ENCODE data around the gene NXNL1.
A peak's percentile ranks its signal among the peaks of the same experiment; 100 is the strongest.
"Not testable (repeated sequence)": the region's sequence is repeated elsewhere in the genome, so short reads cannot be mapped to it uniquely, and the experiment has no call there.

Gene NXNL1

GRCh38 chr19:17484520-17485185 is 23.9 kb upstream of the NXNL1 start:
- no peak for DNase-seq

- DNase-seq, result no peak
Observed at GRCh38 chr19:17483605-17484002, 22.9 kb upstream of the NXNL1 start.

DNA sequence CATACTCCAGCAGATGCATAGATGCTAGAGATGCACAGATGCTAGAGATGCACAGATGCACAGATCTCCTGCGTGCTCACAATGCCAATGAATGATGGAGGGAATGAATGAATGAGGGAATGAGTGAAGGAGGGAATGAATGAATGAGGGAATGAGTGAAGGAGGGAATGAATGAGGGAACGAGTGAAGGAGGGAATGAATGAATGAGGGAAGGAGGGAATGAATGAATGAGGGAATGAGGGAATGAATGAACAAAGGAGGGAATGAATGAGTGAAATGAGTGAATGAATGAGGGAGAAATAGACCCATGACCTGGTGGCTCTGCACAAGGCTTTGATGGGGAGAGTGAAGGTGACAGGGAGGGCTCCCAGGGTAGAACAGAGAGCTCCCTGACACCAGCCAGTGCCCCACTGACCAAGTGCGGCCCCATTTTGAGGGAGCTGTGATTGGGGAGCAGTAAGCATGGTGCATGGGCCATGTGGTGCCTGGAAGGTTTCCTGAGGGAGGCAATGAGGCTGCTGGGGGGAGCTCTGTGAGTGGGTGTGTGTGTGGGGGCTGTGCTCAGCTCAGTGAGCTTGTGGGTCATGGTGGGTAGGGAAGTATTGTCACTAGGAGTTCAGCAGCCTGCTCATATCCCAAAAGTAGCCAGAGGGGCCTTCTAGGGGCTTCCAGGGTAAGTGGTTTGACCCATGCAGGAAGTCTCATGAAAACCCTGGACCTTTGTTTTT is 22.3 kb upstream of the NXNL1 start:
- DNase-seq, result no peak

DNA sequence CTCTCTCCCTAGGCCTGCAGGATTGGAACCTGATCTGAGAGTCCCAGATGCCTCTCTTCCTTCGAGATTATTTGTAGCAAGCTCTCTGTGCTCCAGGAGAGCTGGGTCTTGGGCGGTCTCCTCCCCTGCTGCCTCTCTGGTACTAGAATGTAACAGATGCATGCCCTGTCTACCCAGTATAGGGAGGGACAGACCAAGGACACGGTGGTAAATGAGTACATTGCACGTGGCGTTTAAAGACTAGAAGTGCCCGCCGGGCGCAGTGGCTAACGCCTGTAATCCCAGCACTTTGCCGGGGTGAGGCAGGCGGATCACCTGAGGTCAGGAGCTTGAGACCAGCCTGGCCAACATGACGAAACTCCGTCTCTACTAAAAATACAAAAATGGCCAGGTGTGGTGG is 21.3 kb upstream of the NXNL1 start:
- no peak for DNase-seq

- no peak for DNase-seq
Observed at GRCh38 chr19:17479325-17479791, 18.6 kb upstream of the NXNL1 start.

DNA sequence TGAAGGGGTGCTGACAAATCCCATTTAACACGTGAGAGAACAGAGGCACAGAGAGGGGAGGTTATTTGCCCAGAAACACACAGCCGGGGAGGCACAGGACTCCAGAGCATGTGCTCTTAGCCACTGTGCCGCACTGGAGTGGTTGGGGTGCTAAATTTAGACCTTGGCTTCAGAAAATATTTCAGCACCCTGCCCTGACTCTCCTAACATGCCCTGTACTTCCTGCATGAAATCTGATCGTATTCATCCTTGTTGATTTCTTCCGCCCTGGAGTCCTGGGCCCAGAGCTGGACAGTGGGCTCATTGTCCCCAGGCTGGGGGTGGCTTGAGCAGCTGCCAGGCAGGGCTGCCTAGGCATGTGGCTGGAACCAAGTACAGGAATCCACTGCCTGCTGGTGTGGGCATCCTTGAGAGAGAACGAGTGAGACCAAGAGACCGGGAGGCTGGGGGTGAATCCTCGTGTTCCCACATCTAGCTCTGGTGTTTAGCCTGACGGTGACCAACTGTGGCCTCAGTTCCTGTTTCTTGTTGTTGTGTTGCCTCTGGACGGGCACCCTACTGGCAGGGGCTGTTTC is 14.9 kb upstream of the NXNL1 start:
- no peak for DNase-seq

- not testable (repeated sequence) for DNase-seq
Observed at GRCh38 chr19:17475011-17475540, 14.3 kb upstream of the NXNL1 start.

DNA sequence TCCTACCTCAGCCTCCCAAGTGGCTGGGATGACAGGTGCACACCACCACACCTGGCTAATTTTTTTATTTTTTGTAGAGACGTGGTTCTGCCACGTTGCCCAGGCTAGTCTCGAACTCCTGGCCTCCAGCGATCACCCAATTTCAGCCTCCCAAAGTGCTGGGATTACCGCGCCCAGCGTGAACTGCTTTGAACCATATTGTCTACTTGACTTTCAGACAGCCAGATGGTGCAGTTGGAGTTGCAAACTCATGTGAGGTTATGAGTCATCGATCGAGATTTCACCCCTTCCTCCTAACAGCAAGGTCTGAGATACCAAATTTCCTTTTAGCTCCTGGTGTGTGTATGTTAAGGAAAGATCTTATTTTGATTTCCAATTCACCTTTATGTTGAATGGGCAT is 12.3 kb upstream of the NXNL1 start:
- no peak for DNase-seq

GRCh38 chr19:17471410-17472125 is 10.8 kb upstream of the NXNL1 start:
- no peak for DNase-seq

- DNase-seq, result peak; percentile 94
Observed at GRCh38 chr19:17470068-17470841, 9.5 kb upstream of the NXNL1 start, which contains the start of gene SLC27A1. TSS of gene SLC27A1 (plus strand) at chr19:17470524. CDS start at chr19:17470541, 17 bp downstream.

- peak; percentile 93 to 95 for DNase-seq
Observed at GRCh38 chr19:17469481-17470067, 8.8 kb upstream of the NXNL1 start.

- DNase-seq, result no peak
Observed at GRCh38 chr19:17469092-17469480, 8.4 kb upstream of the NXNL1 start.

- DNase-seq, result no peak
Observed at GRCh38 chr19:17468302-17469091, 7.8 kb upstream of the NXNL1 start.

GRCh38 chr19:17467471-17468301 is 7.0 kb upstream of the NXNL1 start:
- no peak for DNase-seq

- no peak for DNase-seq
Observed at GRCh38 chr19:17466487-17466850, 5.7 kb upstream of the NXNL1 start.

GRCh38 chr19:17458970-17459369 is 1.8 kb downstream of the NXNL1 start:
- DNase-seq, result no peak

DNA sequence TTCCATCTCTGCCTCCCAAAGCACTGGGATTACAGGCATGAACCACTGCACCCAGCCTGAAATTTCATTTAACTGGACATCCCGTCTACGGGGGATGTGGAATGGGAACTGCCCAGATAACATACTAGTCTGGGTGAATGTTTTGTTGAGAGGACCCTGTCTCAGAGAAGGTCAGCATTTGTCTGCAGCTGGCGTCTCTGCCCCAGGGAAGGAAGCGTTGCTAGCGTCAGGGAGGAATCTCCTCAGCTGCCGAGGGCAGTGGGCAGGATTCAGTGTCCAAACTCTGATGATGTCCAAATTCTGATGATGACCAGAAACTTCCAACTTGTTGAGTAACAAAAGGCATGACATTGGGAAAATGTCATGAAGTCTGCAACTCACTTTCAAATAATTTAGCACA is 3.1 kb downstream of the NXNL1 start:
- DNase-seq, result no peak

DNA sequence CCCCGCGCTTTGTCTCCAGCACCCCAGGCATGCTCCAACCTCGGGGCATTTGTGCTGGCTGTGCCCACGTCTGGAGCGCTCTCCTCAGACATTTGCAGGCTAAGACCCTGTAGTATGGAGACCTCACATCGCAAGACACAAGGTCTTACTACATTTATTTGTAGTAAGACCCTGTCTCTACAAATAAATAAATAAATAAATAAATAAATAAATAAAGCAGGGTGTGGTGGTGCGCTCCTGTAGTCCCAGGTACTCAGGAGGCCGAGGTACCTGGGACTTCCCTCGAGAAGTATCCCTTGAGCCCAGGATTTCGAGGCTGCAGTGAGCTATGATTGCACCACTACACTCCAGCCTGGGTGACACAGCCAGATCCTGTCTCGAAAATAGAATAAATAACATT is 4.6 kb downstream of the NXNL1 start:
- no peak for DNase-seq

- no peak for DNase-seq
Observed at GRCh38 chr19:17455308-17456123, 5.2 kb downstream of the NXNL1 start.
